Natural killer cell (primary cell): ENCODE results near the gene AIF1L. TPM values are rescaled to one million over a fixed set of nuclear protein-coding genes. Genes with fewer than 3 reads are reported as not detected.

ENCODE experiments used
- ATAC-seq, 3 donors: fragments of 150-1000 bp in 2 of 3; fragments of 200-7000 bp in 1 of 3; cut with Tn5 transposase; 1 replicate in 1 of 3; 2 replicates in 2 of 3; pipeline ENCODE4 v1.10.0; 2021; ENCODE audit warnings: mild to moderate bottlenecking in 2 of 3, moderate library complexity in 2 of 3
- DNase-seq, 2 donors: peaks; one replicate each; pipeline versions ENCODE4 v3.0.0 to v3.0.0-alpha.2; 2013 to 2021; ENCODE audit warnings: mixed read lengths in 1 of 2
- H3K27ac ChIP-seq: one replicate; pipeline ENCODE4 v1.5.1; 2013; ENCODE audit warnings: mild to moderate bottlenecking, low read length
- H3K27me3 ChIP-seq: one replicate; pipeline ENCODE4 v1.6.1; 2013; ENCODE audit warnings: low read length; ENCODE audit not compliant: control insufficient read depth, insufficient read depth
- H3K36me3 ChIP-seq: one replicate; pipeline ENCODE4 v1.6.1; 2013; ENCODE audit warnings: low read length; ENCODE audit not compliant: control insufficient read depth, insufficient read depth
- H3K4me1 ChIP-seq: one replicate; pipeline ENCODE4 v1.6.1; 2013; ENCODE audit warnings: low read length; ENCODE audit not compliant: control insufficient read depth, insufficient read depth
- H3K4me3 ChIP-seq: one replicate; pipeline ENCODE4 v1.5.1; 2013; ENCODE audit warnings: low read length
- H3K9me3 ChIP-seq: one replicate; pipeline ENCODE4 v1.6.1; 2013; ENCODE audit warnings: low read length; ENCODE audit not compliant: control insufficient read depth, insufficient read depth
- H3K27ac Mint-ChIP-seq, 2 donors: one replicate each; pipeline ENCODE4 v1.8.0; 2022; ENCODE audit warnings: mild to moderate bottlenecking in 2 of 2, mixed read lengths in 2 of 2, moderate library complexity in 1 of 2
- H3K27me3 Mint-ChIP-seq, 2 donors: one replicate each; pipeline ENCODE4 v1.8.0; 2022; ENCODE audit warnings: low read depth in 2 of 2, mixed read lengths in 2 of 2
- H3K36me3 Mint-ChIP-seq: one replicate; pipeline ENCODE4 v1.8.0; 2022; ENCODE audit warnings: mixed read lengths
- H3K4me1 Mint-ChIP-seq, 2 donors: one replicate each; pipeline ENCODE4 v1.8.0; 2022; ENCODE audit warnings: mixed read lengths in 2 of 2
- H3K4me3 Mint-ChIP-seq: one replicate; pipeline ENCODE4 v1.8.0; 2022; ENCODE audit warnings: mild to moderate bottlenecking, moderate library complexity, mixed read lengths
- H3K9me3 Mint-ChIP-seq, 2 donors: one replicate each; pipeline ENCODE4 v1.8.0; 2022; ENCODE audit warnings: mixed read lengths in 2 of 2
- CTCF ChIP-seq: fragments of 200-600 bp; IDR thresholded peaks from one replicate; pipeline ENCODE4 v1.8.0; 2022; ENCODE audit warnings: antibody characterized with exemption
- WGBS: methylation state at CpG from one replicate; pipeline ENCODE4 v1.1.7; 2013; ENCODE audit warnings: missing lambda C conversion rate; ENCODE audit not compliant: insufficient coverage; 5-methylcytosine and 5-hydroxymethylcytosine counted together
- intact Hi-C: fragments of 100-400 bp; cut with micrococcal nuclease; formaldehyde crosslinking; loops from one replicate; pipeline ENCODE4 v1.14.2; 2022
- total RNA-seq, 4 donors: library from RNA; stranded (reverse); fragments of 120-200 nt in 1 of 4; gene quantifications; one replicate each; pipeline versions ENCODE4 v1.2.3 to v1.2.4, GENCODE V29; 2013 to 2022

AIF1L gene
- total RNA-seq, 3 donors from 2014 or later (not counting 1 experiment from before 2014, with no cell fraction given), result not detected

GRCh38 chr9:131095666-131096268 lies 564 bp upstream of the AIF1L start:
- Histone ChIP-seq H3K36me3 (no peaks in the 10 kb centered on the region), H3K9me3 (no peaks in the 10 kb centered on the region), H3K27ac (no peak overlapping the region), H3K27me3 (peaks cover 9% of the 10 kb centered on the region), H3K4me3 (no peak overlapping the region), H3K4me1 (peaks cover 3% of the 10 kb centered on the region)
- DNase-seq (no peak), ATAC-seq (no peak)
- Mint-ChIP-seq H3K9me3 (no peaks in the 10 kb centered on the region), H3K27ac (no peak overlapping the region), H3K4me3 (peak overlapping the region; percentile 56), H3K36me3 (no peaks in the 10 kb centered on the region), H3K4me1 (no peaks in the 10 kb centered on the region), H3K27me3 (peaks cover 15 to 34% of the 10 kb centered on the region in 2 donors)
- TF ChIP-seq CTCF, result no peak
- WGBS, result 36% methylated on average over 15 of the region's 16 CpGs
- intact Hi-C loops, result no loop called here

GRCh38 chr9:131097126-131097947 lies 1.0 kb downstream of the AIF1L start:
- Histone ChIP-seq H3K9me3 (no peaks in the 10 kb centered on the region), H3K36me3 (no peaks in the 10 kb centered on the region), H3K27me3 (peaks cover 9% of the 10 kb centered on the region), H3K4me1 (peaks cover 3% of the 10 kb centered on the region), H3K27ac (no peak overlapping the region), H3K4me3 (no peak overlapping the region)
- Mint-ChIP-seq H3K27ac (no peak overlapping the region), H3K4me1 (no peaks in the 10 kb centered on the region), H3K9me3 (no peaks in the 10 kb centered on the region), H3K36me3 (no peaks in the 10 kb centered on the region), H3K4me3 (peak overlapping the region; percentile 62), H3K27me3 (peaks cover 15 to 34% of the 10 kb centered on the region in 2 donors)
- WGBS, result 51% methylated on average over 17 of the region's 19 CpGs
- intact Hi-C loops, result no loop called here
- ATAC-seq, result no peak
- DNase-seq, result no peak
- no peak for TF ChIP-seq CTCF

- Histone ChIP-seq H3K27ac (no peak overlapping the region), H3K4me1 (peaks cover 3% of the 10 kb centered on the region), H3K27me3 (peaks cover 9% of the 10 kb centered on the region), H3K36me3 (no peaks in the 10 kb centered on the region), H3K4me3 (no peak overlapping the region), H3K9me3 (no peaks in the 10 kb centered on the region)
- DNase-seq (no peak), ATAC-seq (no peak)
- no peak overlapping the region for H3K4me3 Mint-ChIP-seq
- no peaks in the 10 kb centered on the region for H3K4me1 Mint-ChIP-seq
- no peaks in the 10 kb centered on the region for H3K9me3 Mint-ChIP-seq
- no peak for TF ChIP-seq CTCF
- H3K27ac Mint-ChIP-seq, result no peak overlapping the region
- H3K27me3 Mint-ChIP-seq, result peaks cover 15 to 34% of the 10 kb centered on the region in 2 donors
- WGBS, result 93% methylated on average over 8 of the region's 8 CpGs
- intact Hi-C loops, result no loop called here
- H3K36me3 Mint-ChIP-seq, result no peaks in the 10 kb centered on the region
Observed at GRCh38 chr9:131097948-131098278, 1.6 kb downstream of the AIF1L start.
